H1 (cell line): ENCODE measurements around the gene GTF3C5. TPM values are rescaled to one million over a fixed set of nuclear protein-coding genes. Genes with fewer than 3 reads are reported as not detected.

Source experiments
- CTCF ChIA-PET: fragments of 300-600 bp; sonication (Branson Sonifier 250); formaldehyde crosslinking; loops from one replicate; lab custom pipeline; 2021; ENCODE audit not compliant: partially characterized antibody; lab: Charles Lee
- POLR2A ChIA-PET: fragments of 300-600 bp; sonication (Branson Sonifier 250); formaldehyde crosslinking; loops from one replicate; lab custom pipeline; 2021; ENCODE audit warnings: inconsistent platforms; ENCODE audit not compliant: partially characterized antibody; lab: Charles Lee
- DNase-seq, 2 experiments: peaks; one replicate each; pipeline versions ENCODE4 v3.0.0 to v3.0.0-alpha.2; 2010 to 2022; ENCODE audit warnings: low spot score in 2 of 2, low read depth in 1 of 2, mixed read lengths in 1 of 2
- FAIRE-seq: peaks from 2 replicates; lab custom pipeline; 2011; peaks lifted over from hg19 to GRCh38; lab: Jason Lieb, UNC
- H2AFZ ChIP-seq: 2 replicates; pipeline ENCODE4 v1.8.1; 2012; ENCODE audit warnings: low read length, inconsistent platforms
- H2AK5ac ChIP-seq: 2 replicates; pipeline ENCODE4 v1.6.1; 2013; ENCODE audit warnings: low read depth, low read length
- H2BK120ac ChIP-seq: replicated peaks from 2 replicates; pipeline ENCODE3; 2013; ENCODE audit warnings: low read depth, low read length, inconsistent platforms
- H2BK12ac ChIP-seq: 2 replicates; pipeline ENCODE4 v1.6.1; 2013; ENCODE audit warnings: low read depth, low read length
- H2BK15ac ChIP-seq: 2 replicates; pipeline ENCODE4 v1.6.1; 2013; ENCODE audit warnings: low read length
- H2BK20ac ChIP-seq: 2 replicates; pipeline ENCODE4 v1.6.1; 2013; ENCODE audit warnings: low read length
- H2BK5ac ChIP-seq: 2 replicates; pipeline ENCODE4 v1.6.1; 2013; ENCODE audit warnings: low read depth, low read length
- H3K14ac ChIP-seq: 2 replicates; pipeline ENCODE4 v1.6.1; 2013; ENCODE audit warnings: inconsistent platforms; ENCODE audit not compliant: insufficient read length
- H3K18ac ChIP-seq: 2 replicates; pipeline ENCODE4 v1.6.1; 2013; ENCODE audit warnings: low read length; ENCODE audit errors: extremely low read depth
- H3K23ac ChIP-seq: 2 replicates; pipeline ENCODE4 v1.6.1; 2013; ENCODE audit warnings: inconsistent platforms; ENCODE audit not compliant: insufficient read length
- H3K23me2 ChIP-seq: 2 replicates; pipeline ENCODE4 v1.6.1; 2013; ENCODE audit warnings: low read depth, low read length
- H3K27ac ChIP-seq: 2 replicates; pipeline ENCODE4 v1.6.1; 2011; ENCODE audit warnings: low read depth, low read length, inconsistent platforms
- H3K27me3 ChIP-seq, 4 experiments: replicated peaks in 1 of 4; 1 replicate in 1 of 4; 2 replicates in 3 of 4; pipeline versions ENCODE4 v1.6.1 to v1.8.1; 2011 to 2013; ENCODE audit warnings: low read length in 3 of 4, mild to moderate bottlenecking in 3 of 4, inconsistent platforms in 2 of 4, mixed read lengths in 2 of 4, moderate library complexity in 1 of 4; ENCODE audit not compliant: control insufficient read depth in 3 of 4, insufficient read depth in 3 of 4; ENCODE audit errors: extremely low read depth in 1 of 4
- H3K36me3 ChIP-seq, 4 experiments: 2 replicates each; pipeline versions ENCODE4 v1.6.1 to v1.8.1; 2011 to 2013; ENCODE audit warnings: mild to moderate bottlenecking in 4 of 4, low read length in 3 of 4, moderate library complexity in 2 of 4, control low read depth in 1 of 4, inconsistent platforms in 1 of 4; ENCODE audit not compliant: insufficient read depth in 4 of 4, control insufficient read depth in 2 of 4
- H3K4ac ChIP-seq: replicated peaks from 2 replicates; pipeline ENCODE3; 2013; ENCODE audit warnings: low read length, low read depth, mixed read lengths, inconsistent platforms; ENCODE audit not compliant: insufficient read length
- H3K4me1 ChIP-seq, 4 experiments: replicated peaks in 1 of 4; 1 replicate in 1 of 4; 2 replicates in 3 of 4; pipeline versions ENCODE4 v1.6.1 to v1.8.1; 2011 to 2013; ENCODE audit warnings: low read length in 3 of 4, inconsistent platforms in 2 of 4, mixed read lengths in 1 of 4; ENCODE audit not compliant: insufficient read depth in 4 of 4, control insufficient read depth in 3 of 4
- H3K4me2 ChIP-seq, 2 experiments: 2 replicates each; pipeline versions ENCODE4 v1.6.1 to v1.8.1; 2011 to 2013; ENCODE audit warnings: low read depth in 2 of 2, low read length in 2 of 2, control low read depth in 1 of 2, inconsistent platforms in 1 of 2, mild to moderate bottlenecking in 1 of 2; ENCODE audit not compliant: insufficient read depth in 1 of 2
- H3K4me3 ChIP-seq, 4 experiments: fragments of 200-600, 300-600 bp in 1 of 4; sonication (generic), shearing (Covaris generic), sonication (Bioruptor Twin) in 1 of 4; 2 replicates each; pipeline versions ENCODE4 v1.5.1 to v1.8.1; 2011 to 2016; ENCODE audit warnings: low read length in 4 of 4, low read depth in 3 of 4, control low read depth in 2 of 4, inconsistent platforms in 2 of 4, mild to moderate bottlenecking in 2 of 4, mixed read lengths in 1 of 4, moderate library complexity in 1 of 4; ENCODE audit not compliant: insufficient read depth in 2 of 4; ENCODE audit errors: extremely low read depth in 1 of 4
- H3K56ac ChIP-seq: replicated peaks from 2 replicates; pipeline ENCODE3; 2013; ENCODE audit warnings: low read depth, mild to moderate bottlenecking, mixed read lengths, low read length, inconsistent platforms; ENCODE audit not compliant: insufficient read length
- H3K79me1 ChIP-seq: 2 replicates; pipeline ENCODE4 v1.6.1; 2013; ENCODE audit warnings: low read depth, low read length, control low read depth
- H3K79me2 ChIP-seq, 2 experiments: 2 replicates each; pipeline versions ENCODE4 v1.6.1 to v1.8.1; 2012 to 2013; ENCODE audit warnings: low read length in 2 of 2, mild to moderate bottlenecking in 2 of 2, inconsistent platforms in 1 of 2; ENCODE audit not compliant: insufficient read depth in 2 of 2, control insufficient read depth in 1 of 2
- H3K9ac ChIP-seq, 4 experiments: replicated peaks in 1 of 4; 1 replicate in 1 of 4; 2 replicates in 3 of 4; pipeline versions ENCODE4 v1.6.1 to v1.8.1; 2011 to 2013; ENCODE audit warnings: low read depth in 3 of 4, low read length in 3 of 4, control low read depth in 2 of 4, mild to moderate bottlenecking in 2 of 4, moderate library complexity in 2 of 4, inconsistent platforms in 1 of 4; ENCODE audit errors: extremely low read depth in 1 of 4
- H3K9me3 ChIP-seq, 2 experiments: 2 replicates each; pipeline versions ENCODE4 v1.6.1 to v1.8.1; 2012 to 2013; ENCODE audit warnings: mild to moderate bottlenecking in 2 of 2, moderate library complexity in 2 of 2, control low read depth in 1 of 2, inconsistent platforms in 1 of 2, low read depth in 1 of 2, low read length in 1 of 2, mixed read lengths in 1 of 2; ENCODE audit not compliant: insufficient read depth in 2 of 2
- H4K20me1 ChIP-seq, 2 experiments: replicated peaks in 1 of 2; 2 replicates each; pipeline versions ENCODE3 to v1.8.1; 2011 to 2013; ENCODE audit warnings: inconsistent platforms in 2 of 2, low read length in 2 of 2, mild to moderate bottlenecking in 1 of 2; ENCODE audit not compliant: insufficient read depth in 2 of 2, control insufficient read depth in 1 of 2
- H4K5ac ChIP-seq: 2 replicates; pipeline ENCODE4 v1.6.1; 2013; ENCODE audit warnings: low read length, low read depth, mixed read lengths, inconsistent platforms; ENCODE audit not compliant: insufficient read length
- H4K8ac ChIP-seq: 2 replicates; pipeline ENCODE4 v1.8.0; 2013; ENCODE audit warnings: mild to moderate bottlenecking, moderate library complexity, low read length, inconsistent platforms; ENCODE audit not compliant: insufficient read depth; ENCODE audit errors: extremely low read depth
- H4K91ac ChIP-seq: replicated peaks from 2 replicates; pipeline ENCODE3; 2013; ENCODE audit warnings: low read length, mixed read lengths, inconsistent platforms; ENCODE audit not compliant: insufficient read length
- BACH1 ChIP-seq: IDR thresholded peaks from 2 replicates; pipeline ENCODE4 v1.6.1; 2012; ENCODE audit warnings: low read length, improper control_type of control experiment
- SIX5 ChIP-seq: IDR thresholded peaks from 2 replicates; pipeline ENCODE4 v1.6.1; 2011; ENCODE audit warnings: mild to moderate bottlenecking, low read depth, low read length
- TCF12 ChIP-seq: IDR thresholded peaks from 2 replicates; pipeline ENCODE4 v1.6.1; 2011; ENCODE audit warnings: low read depth, mild to moderate bottlenecking, low read length
- WGBS, 2 experiments: shearing (Covaris generic) in 1 of 2; methylation state at CpG; one replicate each; pipeline versions ENCODE4 v1.1.6 to v1.1.7; 2013 to 2015; ENCODE audit warnings: low lambda C conversion rate in 2 of 2, mixed read lengths in 2 of 2, inconsistent platforms in 1 of 2, low coverage in 1 of 2, missing lambda C conversion rate in 1 of 2; ENCODE audit not compliant: insufficient replicate concordance in 2 of 2, insufficient coverage in 1 of 2, insufficient read length in 1 of 2; ENCODE audit errors: extremely low coverage in 1 of 2, missing lambda C conversion rate in 1 of 2; 5-methylcytosine and 5-hydroxymethylcytosine counted together
- polyA plus RNA-seq, 7 experiments: library from polyadenylated mRNA; depleted of rRNA in 3 of 7; stranded (reverse) in 5 of 7; unstranded in 2 of 7; fragments of >200 nt in 5 of 7; fragments of 200-250 nt in 2 of 7; gene quantifications; 1 replicate in 5 of 7; 2 replicates in 1 of 7; 4 replicates in 1 of 7; pipeline versions ENCODE4 v1.2.1 to v1.2.3, GENCODE V29; 2011 to 2013; ENCODE audit warnings: missing spikeins in 2 of 7, mixed read lengths in 2 of 7
- total RNA-seq: library from RNA; stranded (reverse); fragmentation: NEBNext Ultra II Directional; extraction: Animal tissue kit (Norgen Biotek cat#: 25700); gene quantifications from 2 replicates; pipeline ENCODE4 v1.2.1, GENCODE V29; 2021

GTF3C5 gene
- total and polyA plus RNA-seq, 2 of the 8 experiments (the other 6 are each of a cell fraction or from before 2014, with no cell fraction given) = 78.7 to 87.1 TPM

GRCh38 chr9:133054966-133055365 lies 24.2 kb downstream of the GTF3C5 start:
- no peak overlapping the region for H2AFZ ChIP-seq
- peaks cover 0 to 10% of the 10 kb centered on the region in 2 experiments for H4K20me1 ChIP-seq
- H3K27ac ChIP-seq = no peak overlapping the region
- no peak overlapping the region for H3K56ac ChIP-seq
- ChIA-PET CTCF (interaction anchor here (0.9 to 1.1 kb wide), 4 partner anchors 9 to 92 kb away, joined by 3 to 4 read pairs (median 3); no protein-coding TSS in a partner anchor), POLR2A (no interaction called here)
- no peak overlapping the region for H2BK20ac ChIP-seq
- TF ChIP-seq SIX5 (no peak), BACH1 (no peak), TCF12 (no peak)
- no peaks in the 10 kb centered on the region for H3K23me2 ChIP-seq
- DNase-seq (no peak), FAIRE-seq (no peak)
- no peak overlapping the region for H4K8ac ChIP-seq
- H3K36me3 ChIP-seq = peaks cover 15 to 50% (median 40%) of the 10 kb centered on the region in 4 experiments; a peak in 7 of 8 replicates
- H3K14ac ChIP-seq = no peak overlapping the region
- H2AK5ac ChIP-seq = no peak overlapping the region
- H3K4ac ChIP-seq = no peak overlapping the region
- H3K9ac ChIP-seq = no peak overlapping the region; a peak in 1 of 7 replicates
- 92% methylated on average over 16 of the region's 16 CpGs; no CpG with 5 or more reads in 1 of the 2 experiments for WGBS, 2 experiments
- no peak overlapping the region for H2BK12ac ChIP-seq
- H4K91ac ChIP-seq = no peak overlapping the region
- H3K4me1 ChIP-seq = peaks cover 1 to 13% (median 6%) of the 10 kb centered on the region in 4 experiments; a peak in 5 of 7 replicates
- H3K4me2 ChIP-seq = no peak overlapping the region
- no peaks in the 10 kb centered on the region for H3K27me3 ChIP-seq
- no peaks in the 10 kb centered on the region for H3K9me3 ChIP-seq
- H2BK120ac ChIP-seq = no peak overlapping the region
- H2BK5ac ChIP-seq = no peak overlapping the region
- no peak overlapping the region for H3K4me3 ChIP-seq
- H3K79me1 ChIP-seq = peaks cover 4% of the 10 kb centered on the region; the same call in 1 of the 2 replicates
- no peak overlapping the region for H4K5ac ChIP-seq
- no peak overlapping the region for H3K18ac ChIP-seq
- no peak overlapping the region for H3K23ac ChIP-seq
- no peak overlapping the region for H2BK15ac ChIP-seq
- H3K79me2 ChIP-seq = no peaks in the 10 kb centered on the region
